Activated CD8-positive, alpha-beta memory T cell treated with anti-CD3 and anti-CD28 coated beads, Interleukin-2, amount 50 U/mL, for 24 hours (primary cell): ENCODE data around the gene TSHZ2.
"Not testable (repeated sequence)": the region's sequence is repeated elsewhere in the genome, so short reads cannot be mapped to it uniquely, and the experiment has no call there.

Experiments
- DNase-seq: peaks from one replicate; pipeline ENCODE4 v3.0.0-alpha.2; 2020; ENCODE audit errors: extremely low read depth

TSHZ2 gene

GRCh38 chr20:52998268-52998667, 26.1 kb downstream of the TSHZ2 start:
- no peak for DNase-seq

DNA sequence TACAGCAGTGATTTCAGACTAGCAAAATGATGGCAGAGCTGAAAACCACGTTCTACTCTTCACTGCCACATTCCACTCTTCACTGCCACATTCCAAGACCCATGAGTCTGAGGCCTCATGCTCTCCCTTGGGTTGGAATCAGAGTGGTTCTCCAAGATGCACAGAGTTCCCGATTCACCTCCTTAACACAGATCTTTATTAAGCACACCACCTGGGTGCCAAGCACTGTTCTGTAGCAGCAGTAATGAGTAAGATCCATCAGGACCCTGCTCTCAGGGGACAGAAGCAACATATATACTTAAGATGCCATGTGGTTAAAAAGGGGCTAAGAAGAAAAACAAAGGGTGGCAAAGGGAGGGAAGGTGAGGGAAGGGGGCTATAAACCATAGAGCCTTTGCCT, 26.9 kb downstream of the TSHZ2 start:
- no peak for DNase-seq

DNA sequence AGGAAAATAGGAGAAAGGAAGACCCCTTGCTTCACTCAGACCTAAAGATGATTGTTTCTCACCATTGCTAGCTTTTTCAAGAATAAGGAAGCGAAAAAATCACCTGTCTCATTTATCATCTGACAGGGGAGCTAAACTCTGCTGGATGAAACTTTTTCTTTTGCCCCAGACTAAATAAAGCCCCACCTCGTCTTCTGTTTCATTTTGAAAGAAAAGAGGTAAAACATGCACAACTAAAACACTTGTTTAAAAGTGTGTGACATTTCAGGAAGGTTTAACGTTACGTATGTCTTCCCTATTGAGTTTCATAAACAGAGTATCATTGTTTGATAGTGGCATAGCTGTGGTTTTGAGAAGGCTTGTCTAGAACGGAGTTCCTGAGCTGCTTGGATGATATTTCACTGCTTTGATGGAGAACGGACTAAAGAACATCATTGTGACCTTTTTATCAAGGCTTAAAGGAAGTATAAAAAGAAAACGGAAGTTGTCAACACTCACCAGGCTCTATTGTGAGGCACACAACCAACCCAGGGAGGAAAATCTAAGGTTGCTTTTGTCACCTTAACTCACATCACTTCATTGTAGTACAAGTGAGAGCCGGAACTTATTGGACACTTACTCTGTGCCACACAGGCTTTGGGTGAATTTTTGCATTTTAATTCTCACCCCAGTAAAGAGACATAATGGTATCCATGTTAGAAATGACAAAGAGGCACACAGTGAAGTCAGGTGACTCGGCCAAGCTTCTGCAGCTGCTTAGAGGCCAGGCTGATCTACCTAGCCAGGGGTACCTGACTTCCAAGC, 29.5 kb downstream of the TSHZ2 start:
- no peak for DNase-seq

DNA sequence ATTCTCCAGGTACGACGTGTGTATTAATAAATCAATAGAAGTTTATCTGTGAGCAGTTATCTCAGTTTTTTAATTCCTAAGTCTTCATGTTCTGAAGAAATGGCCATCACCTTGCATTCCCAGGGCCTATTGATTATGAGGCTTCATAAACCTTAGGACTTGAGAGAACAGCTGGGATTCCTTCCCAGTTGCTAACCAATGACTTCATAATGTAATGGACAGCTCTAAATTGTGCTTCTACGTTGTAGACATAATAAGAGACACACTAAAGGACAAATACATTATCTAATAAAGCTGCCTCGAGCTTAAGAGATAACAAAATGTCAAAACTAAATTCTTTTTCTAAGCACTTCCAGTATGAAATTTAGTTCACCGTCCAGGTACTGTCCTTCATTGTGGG, 30.6 kb downstream of the TSHZ2 start:
- no peak for DNase-seq

- DNase-seq: no peak
These were observed 31.4 kb downstream of the TSHZ2 start for GRCh38 chr20:53003420-53004154.

GRCh38 chr20:53004267-53004813, 32.2 kb downstream of the TSHZ2 start:
- no peak for DNase-seq

DNA sequence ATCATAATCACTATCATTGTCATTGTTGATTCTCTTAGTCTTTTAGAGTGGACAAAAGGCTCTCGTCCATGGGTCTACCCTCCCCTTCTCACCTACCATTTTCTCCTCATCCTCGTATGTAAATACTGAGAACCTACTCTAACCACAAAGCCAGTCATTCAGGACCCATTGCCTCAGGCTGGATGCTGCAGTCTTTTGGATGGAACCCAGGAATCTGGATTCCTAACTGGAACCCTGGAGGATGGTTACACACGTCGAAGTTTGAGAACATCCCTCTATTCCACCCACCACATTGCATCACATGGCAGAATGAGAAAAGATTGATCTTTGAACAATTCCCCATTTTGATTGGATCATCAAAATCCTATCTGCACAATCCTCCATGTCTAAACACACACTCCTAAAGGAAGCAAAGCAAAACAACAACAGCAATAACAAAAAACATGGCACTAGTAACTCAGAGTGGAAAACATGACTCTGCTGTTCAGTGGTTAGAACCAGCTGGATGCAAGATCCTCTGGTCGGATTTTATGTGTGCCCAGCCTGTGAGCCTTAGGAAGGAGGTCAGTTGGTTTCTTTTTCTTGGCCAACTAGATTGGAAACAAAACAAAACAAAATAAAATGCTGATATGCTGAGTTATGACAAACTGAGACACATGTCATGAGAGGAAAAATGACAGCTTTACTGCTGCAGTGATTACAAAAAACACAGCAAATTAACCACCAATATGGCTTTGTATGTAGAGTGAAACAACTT, 38.0 kb downstream of the TSHZ2 start:
- DNase-seq: no peak

DNA sequence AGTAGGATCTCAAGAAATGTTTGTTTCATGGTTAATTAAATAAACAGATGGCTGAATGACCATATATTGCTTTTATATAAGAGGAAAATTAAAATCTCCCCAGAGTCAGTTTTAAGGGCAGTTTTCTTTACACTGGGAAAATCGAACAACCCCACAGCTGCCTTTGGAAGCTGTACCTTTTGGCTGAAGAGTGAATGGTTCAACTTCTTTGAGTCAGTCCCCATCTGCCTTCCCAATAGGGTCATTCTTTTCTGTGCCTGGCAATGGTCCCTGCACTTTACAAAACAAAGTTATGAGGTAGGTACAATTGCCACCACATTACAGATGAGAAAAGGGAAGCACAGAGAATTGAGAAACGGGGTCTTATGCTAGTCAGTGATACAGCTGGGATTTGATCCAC, 39.5 kb downstream of the TSHZ2 start:
- DNase-seq: no peak

DNA sequence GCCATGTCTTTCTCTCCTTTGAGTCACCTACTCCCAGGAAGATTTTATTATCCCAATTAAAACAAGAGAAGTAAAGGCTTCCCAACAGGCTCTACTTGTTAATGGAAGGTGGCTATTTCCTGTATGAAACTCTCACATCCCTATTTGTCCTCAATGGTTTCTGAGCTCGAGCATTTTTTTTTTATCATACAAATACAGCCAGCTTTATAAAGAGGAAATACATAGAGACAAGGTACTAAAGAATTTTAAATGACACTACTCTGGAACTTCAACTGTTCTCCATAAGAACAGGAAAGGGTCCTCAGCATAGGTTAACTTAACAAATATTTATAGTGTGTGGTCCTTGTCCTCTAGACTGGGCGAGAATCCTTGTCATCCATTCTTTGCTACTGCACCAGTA, 41.0 kb downstream of the TSHZ2 start:
- DNase-seq: no peak

- no peak for DNase-seq
These were observed 41.7 kb downstream of the TSHZ2 start for GRCh38 chr20:53013847-53014246.

DNA sequence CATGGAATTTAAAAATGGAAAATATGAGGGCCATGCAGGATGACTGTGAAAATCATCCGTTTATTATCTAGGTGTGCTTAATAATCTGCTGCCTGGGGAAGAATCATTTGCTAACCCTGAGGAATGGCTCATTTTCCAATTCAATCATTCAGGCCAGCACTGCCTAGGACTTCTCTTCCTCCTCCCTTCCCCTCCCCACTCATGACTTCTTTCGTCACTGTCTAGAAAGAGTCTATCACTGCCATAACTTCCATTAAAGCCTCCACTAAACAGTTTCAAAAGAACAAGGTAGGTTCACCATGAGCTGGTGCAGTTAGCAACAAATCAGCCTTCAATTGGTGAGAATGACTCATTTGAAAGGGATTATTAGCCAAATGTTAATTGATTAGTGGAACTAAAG, 43.9 kb downstream of the TSHZ2 start:
- no peak for DNase-seq

DNA sequence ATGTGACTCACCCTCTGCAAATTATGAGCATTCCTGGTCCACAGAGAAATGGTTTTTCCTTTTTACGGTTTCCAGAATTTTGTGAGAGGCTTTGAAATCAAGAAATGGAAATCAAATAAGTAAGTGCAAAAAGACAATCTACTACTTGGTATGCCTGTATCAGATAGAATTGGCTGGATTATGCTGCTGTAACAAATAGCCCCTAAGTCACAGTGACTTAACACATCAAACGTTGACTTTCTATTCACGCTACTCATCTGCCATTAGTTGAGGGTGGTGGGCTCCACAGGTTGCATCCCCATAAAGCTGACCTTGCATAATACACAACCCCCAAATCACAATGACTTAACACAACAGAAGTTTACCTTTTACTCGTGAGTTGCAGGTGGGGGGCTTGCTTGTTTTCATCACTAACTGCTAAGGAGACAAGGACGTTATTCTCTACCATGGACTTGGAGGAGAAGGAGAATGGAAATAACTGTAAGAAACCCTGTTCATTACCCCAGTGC, 44.4 kb downstream of the TSHZ2 start:
- DNase-seq: no peak

- no peak for DNase-seq
These were observed 45.0 kb downstream of the TSHZ2 start for GRCh38 chr20:53017206-53017605.

DNA sequence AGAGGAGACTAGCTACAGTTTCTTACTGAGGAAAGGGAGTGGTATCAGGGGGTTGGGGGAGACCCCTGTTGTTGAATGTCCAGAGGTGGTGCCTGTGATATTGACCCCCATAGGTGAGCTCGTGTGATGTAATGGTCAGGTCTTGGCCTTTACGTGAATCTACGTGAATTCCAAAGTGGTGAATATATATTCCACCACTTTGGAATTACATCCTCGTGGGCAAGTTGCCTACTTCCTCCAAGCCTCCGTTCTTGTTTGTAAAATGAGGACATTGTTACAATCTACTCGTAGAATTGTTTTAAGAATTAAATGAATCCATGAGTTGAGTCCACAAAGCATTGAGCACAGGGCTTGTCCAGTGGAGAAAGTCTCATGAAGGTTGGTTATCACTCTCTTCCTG, 47.3 kb downstream of the TSHZ2 start:
- DNase-seq: no peak

GRCh38 chr20:53020376-53020775, 48.2 kb downstream of the TSHZ2 start:
- no peak for DNase-seq

- DNase-seq: no peak
These were observed 48.7 kb downstream of the TSHZ2 start for GRCh38 chr20:53020834-53021233.

GRCh38 chr20:53021934-53022333, 49.8 kb downstream of the TSHZ2 start:
- DNase-seq: no peak

DNA sequence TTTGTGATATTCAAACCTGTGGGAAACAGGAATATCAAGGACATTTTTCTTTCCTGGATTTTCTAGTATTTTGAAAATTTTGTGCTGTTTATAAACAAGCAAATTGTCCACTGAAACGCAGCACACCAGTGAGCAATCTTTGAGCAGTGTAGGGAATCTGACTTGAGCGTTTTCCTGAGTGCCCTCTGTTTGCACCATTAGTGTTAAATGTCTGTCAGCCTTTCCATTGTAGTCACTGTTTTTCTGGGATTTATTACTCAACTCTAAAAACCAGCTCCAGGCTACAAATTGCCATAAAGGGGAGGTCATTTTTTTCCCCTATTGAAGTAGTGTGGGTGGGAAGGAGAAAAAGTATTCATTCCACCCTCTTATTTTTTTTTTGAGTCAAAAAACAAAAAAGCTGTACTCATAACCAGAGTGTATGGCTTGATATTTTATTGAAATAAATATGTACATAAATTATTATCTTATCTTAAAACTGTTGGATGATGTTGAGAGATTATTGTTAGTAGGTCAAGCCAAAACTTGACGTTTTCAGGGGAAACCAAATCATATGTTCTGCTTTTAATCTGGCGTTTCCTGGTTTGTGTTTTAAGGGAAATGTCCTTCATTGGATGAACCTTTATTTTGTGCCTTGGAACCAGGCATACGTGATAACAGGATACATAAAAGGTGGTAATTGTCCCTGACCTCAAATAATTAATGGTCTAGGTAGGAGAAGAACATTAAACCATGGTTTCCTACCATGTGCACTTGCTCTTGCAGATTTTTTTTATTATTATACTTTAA, 51.8 kb downstream of the TSHZ2 start:
- no peak for DNase-seq

GRCh38 chr20:53024653-53025052, 52.5 kb downstream of the TSHZ2 start:
- DNase-seq: not testable (repeated sequence)

- DNase-seq: no peak
These were observed 54.9 kb downstream of the TSHZ2 start for GRCh38 chr20:53027089-53027488.

DNA sequence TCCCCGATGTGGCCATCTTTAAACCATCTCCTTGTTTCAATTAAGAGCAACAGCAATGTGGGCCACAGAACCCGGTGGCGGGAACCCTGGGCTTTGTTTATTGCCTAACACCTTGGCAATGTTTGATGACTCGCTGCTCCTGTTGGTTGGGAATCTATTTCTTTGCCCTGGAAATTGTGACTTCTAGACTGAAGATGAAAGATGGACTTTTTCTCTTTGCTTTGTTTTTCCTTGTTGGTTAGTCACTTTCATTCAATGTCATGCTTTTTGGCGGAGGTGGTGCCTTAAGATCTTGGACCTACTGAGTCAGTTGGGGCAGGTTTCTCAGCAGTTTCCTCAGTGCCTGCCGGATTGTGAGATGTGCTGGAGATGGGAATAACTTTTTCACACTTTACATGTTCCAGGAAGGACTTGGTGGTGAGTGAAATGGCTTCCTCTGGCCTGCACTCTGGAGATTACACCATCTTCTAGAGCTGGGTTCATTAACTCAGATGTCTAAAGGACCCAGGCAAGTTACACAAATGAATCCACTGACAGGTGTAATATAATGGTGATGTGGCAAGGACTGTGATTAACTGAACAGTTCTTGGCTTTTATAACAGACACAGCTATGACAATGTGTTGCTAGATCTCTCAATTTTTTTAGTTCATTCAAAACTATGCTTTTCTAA, 56.3 kb downstream of the TSHZ2 start:
- DNase-seq: no peak
